H1 (cell line): ENCODE measurements around the gene CDH2. TPM values are rescaled to one million over a fixed set of nuclear protein-coding genes. Genes with fewer than 3 reads are reported as not detected.

Experiments
- EZH2 ChIP-seq: fragments of 200-600 bp; sonication (generic); IDR thresholded peaks from 2 replicates; pipeline ENCODE4 v1.7.1; 2012; ENCODE audit warnings: low read depth, mild to moderate bottlenecking, moderate library complexity, low read length, inconsistent platforms; ENCODE audit not compliant: severe bottlenecking
- RAD21 ChIP-seq, 2 experiments: IDR thresholded peaks in 1 of 2; conservative IDR thresholded peaks in 1 of 2; 2 replicates each; pipeline ENCODE4 v1.6.1; 2011; ENCODE audit warnings: low read depth in 2 of 2, low read length in 2 of 2, improper control_type of control experiment in 1 of 2, inconsistent platforms in 1 of 2, mild to moderate bottlenecking in 1 of 2, moderate library complexity in 1 of 2
- SAP30 ChIP-seq: fragments of 300-600 bp; sonication (generic); IDR thresholded peaks from 2 replicates; pipeline ENCODE4 v1.7.1; 2012; ENCODE audit warnings: low read length, moderate library complexity, mild to moderate bottlenecking, inconsistent platforms; ENCODE audit not compliant: insufficient read depth, insufficient replicate concordance
- SUZ12 ChIP-seq: fragments of 200-600 bp; sonication (generic); IDR thresholded peaks from 2 replicates; pipeline ENCODE4 v1.6.1; 2012; ENCODE audit warnings: mild to moderate bottlenecking, inconsistent platforms, low read length, moderate library complexity, mixed read lengths
- polyA plus RNA-seq, 7 experiments: library from polyadenylated mRNA; depleted of rRNA in 3 of 7; stranded (reverse) in 5 of 7; unstranded in 2 of 7; fragments of >200 nt in 5 of 7; fragments of 200-250 nt in 2 of 7; gene quantifications; 1 replicate in 5 of 7; 2 replicates in 1 of 7; 4 replicates in 1 of 7; pipeline versions ENCODE4 v1.2.1 to v1.2.3, GENCODE V29; 2011 to 2013; ENCODE audit warnings: missing spikeins in 2 of 7, mixed read lengths in 2 of 7
- total RNA-seq: library from RNA; stranded (reverse); fragmentation: NEBNext Ultra II Directional; extraction: Animal tissue kit (Norgen Biotek cat#: 25700); gene quantifications from 2 replicates; pipeline ENCODE4 v1.2.1, GENCODE V29; 2021

CDH2 gene
- total and polyA plus RNA-seq, 2 of the 8 experiments (the other 6 are each of a cell fraction or from before 2014, with no cell fraction given): 15.0 to 56.5 TPM

- TF ChIP-seq RAD21 (IDR thresholded peaks at IDR 0.05 in 1 of 2, conservative IDR thresholded peaks at IDR 0.05 in 1 of 2; ENCODE audit: low read depth in 2 of 2, low read length in 2 of 2): no peak
- TF ChIP-seq EZH2: no peak
- no peak for TF ChIP-seq SUZ12
- TF ChIP-seq SAP30: no peak
Measured at GRCh38 chr18:28040716-28041115, 136.2 kb downstream of the CDH2 start (continued).
